ENCODE results near the gene EIF4A3.

GRCh38 chr17:80109713-80110446 lies 37.0 kb downstream of the EIF4A3 start:
- TF ChIP-seq POLR2AphosphoS5 (IDR thresholded peaks at IDR 0.05; ENCODE audit: low read depth, low read length) = no peak
- TF ChIP-seq SPI1 (IDR thresholded peaks at IDR 0.05; ENCODE audit: low read depth, low read length) = no peak
- no peak for TF ChIP-seq TAF1 (IDR thresholded peaks at IDR 0.05; ENCODE audit: low read depth, low read length)
- no peak for TF ChIP-seq POLR2A (IDR thresholded peaks at IDR 0.05; ENCODE audit: low read depth, low read length)
